Tibial nerve (tissue), 4 donors: ENCODE measurements around the gene IRF8. TPM values are rescaled to one million over a fixed set of nuclear protein-coding genes. Genes with fewer than 3 reads are reported as not detected.

ENCODE experiments used
- DNase-seq, 2 donors: peaks; one replicate each; pipeline ENCODE4 v3.0.0-alpha.2; 2019; ENCODE audit warnings: low spot score in 2 of 2
- H3K27ac ChIP-seq, 4 donors: fragments of 200-600 bp; sonication (generic) in 3 of 4; one replicate each; pipeline ENCODE4 v1.5.1; 2017 to 2019; ENCODE audit warnings: mild to moderate bottlenecking in 1 of 4
- H3K27me3 ChIP-seq, 2 donors: fragments of 200-600 bp; sonication (generic) in 1 of 2; one replicate each; pipeline versions ENCODE4 v1.5.1 to v1.6.0; 2017 to 2019
- H3K36me3 ChIP-seq, 3 donors: fragments of 200-600 bp; sonication (generic); one replicate each; pipeline ENCODE4 v1.5.1; 2018 to 2019
- H3K4me1 ChIP-seq, 4 donors: fragments of 200-600 bp; sonication (generic) in 3 of 4; one replicate each; pipeline ENCODE4 v1.5.1; 2017 to 2019
- H3K4me3 ChIP-seq, 4 donors: fragments of 200-600 bp; sonication (generic) in 3 of 4; one replicate each; pipeline ENCODE4 v1.5.1; 2017 to 2019; ENCODE audit warnings: mild to moderate bottlenecking in 1 of 4, moderate library complexity in 1 of 4
- H3K9me3 ChIP-seq, 4 donors: fragments of 200-600 bp; sonication (generic) in 3 of 4; one replicate each; pipeline ENCODE4 v1.5.1; 2017 to 2019
- EP300 ChIP-seq, 2 donors: sonication (generic); formaldehyde crosslinking; IDR thresholded peaks; one replicate each; pipeline ENCODE4 v1.6.1; 2017; ENCODE audit warnings: antibody characterized with exemption in 2 of 2, mild to moderate bottlenecking in 1 of 2
- POLR2A ChIP-seq, 2 donors: fragments of 450-650 bp; IDR thresholded peaks; one replicate each; pipeline ENCODE4 v1.6.1; 2017; ENCODE audit warnings: antibody characterized with exemption in 2 of 2, mild to moderate bottlenecking in 2 of 2, moderate library complexity in 2 of 2
- WGBS, 2 donors: methylation state at CpG; one replicate each; pipeline ENCODE4 v1.1.5; 2018; 5-methylcytosine and 5-hydroxymethylcytosine counted together
- total RNA-seq, 4 donors: library from RNA; depleted of rRNA; stranded (reverse); fragments of >200 nt; gene quantifications; one replicate each; pipeline ENCODE4 v1.1.0, GENCODE V29; 2016
- TF ChIP-seq, protein P1 (sequence below), 5 experiments: fragments of 200-600 bp in 3 of 5; fragments of 450-650 bp in 2 of 5; sonication (generic) in 3 of 5; IDR thresholded peaks; one replicate each; pipeline ENCODE4 v1.5.1; 2016 to 2019; ENCODE audit warnings: antibody characterized with exemption in 5 of 5, mild to moderate bottlenecking in 3 of 5, moderate library complexity in 2 of 5

Gene IRF8
- total RNA-seq, 4 donors from 2014 or later, result 20.5 to 30.3 (median 22.7) TPM

DNA sequence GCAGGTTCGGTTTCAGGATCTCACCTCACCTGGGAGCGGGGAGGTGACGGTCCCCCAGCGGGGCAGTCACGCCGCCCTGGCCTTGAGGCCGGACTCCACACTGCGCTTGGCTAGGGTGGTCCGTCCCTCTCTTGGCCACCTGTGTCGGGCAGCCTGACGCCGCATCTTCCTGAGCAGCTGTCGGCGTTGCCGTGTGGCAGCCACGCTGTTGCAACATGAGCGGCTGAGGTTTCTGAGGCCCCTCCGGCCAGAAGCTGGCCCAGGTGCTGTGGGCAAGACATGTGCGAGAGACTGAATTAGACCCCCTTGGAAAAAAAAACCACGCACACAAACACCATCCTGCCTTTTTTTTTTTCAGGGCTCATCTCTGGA, 49.2 kb downstream of the IRF8 start:
- TF ChIP-seq EP300 (IDR thresholded peaks at IDR 0.05), result no peak
- no peak for TF ChIP-seq POLR2A (IDR thresholded peaks at IDR 0.05)
- TF ChIP-seq, protein P1, sequence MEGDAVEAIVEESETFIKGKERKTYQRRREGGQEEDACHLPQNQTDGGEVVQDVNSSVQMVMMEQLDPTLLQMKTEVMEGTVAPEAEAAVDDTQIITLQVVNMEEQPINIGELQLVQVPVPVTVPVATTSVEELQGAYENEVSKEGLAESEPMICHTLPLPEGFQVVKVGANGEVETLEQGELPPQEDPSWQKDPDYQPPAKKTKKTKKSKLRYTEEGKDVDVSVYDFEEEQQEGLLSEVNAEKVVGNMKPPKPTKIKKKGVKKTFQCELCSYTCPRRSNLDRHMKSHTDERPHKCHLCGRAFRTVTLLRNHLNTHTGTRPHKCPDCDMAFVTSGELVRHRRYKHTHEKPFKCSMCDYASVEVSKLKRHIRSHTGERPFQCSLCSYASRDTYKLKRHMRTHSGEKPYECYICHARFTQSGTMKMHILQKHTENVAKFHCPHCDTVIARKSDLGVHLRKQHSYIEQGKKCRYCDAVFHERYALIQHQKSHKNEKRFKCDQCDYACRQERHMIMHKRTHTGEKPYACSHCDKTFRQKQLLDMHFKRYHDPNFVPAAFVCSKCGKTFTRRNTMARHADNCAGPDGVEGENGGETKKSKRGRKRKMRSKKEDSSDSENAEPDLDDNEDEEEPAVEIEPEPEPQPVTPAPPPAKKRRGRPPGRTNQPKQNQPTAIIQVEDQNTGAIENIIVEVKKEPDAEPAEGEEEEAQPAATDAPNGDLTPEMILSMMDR (IDR thresholded peaks at IDR 0.05), result no peak
- H3K27ac ChIP-seq, result no peak overlapping the region
- no peaks in the 10 kb centered on the region for H3K36me3 ChIP-seq
- H3K9me3 ChIP-seq, result no peaks in the 10 kb centered on the region
- DNase-seq, result no peak
- no peaks in the 10 kb centered on the region for H3K27me3 ChIP-seq
- H3K4me1 ChIP-seq, result peaks cover 0 to 2% (median 0%) of the 10 kb centered on the region in 4 donors
- WGBS, 2 donors, result 89 to 92% methylated on average over 20 of the region's 20 CpGs
- H3K4me3 ChIP-seq, result peak overlapping the region in 2 of 4 donors; percentile 27 to 32

DNA sequence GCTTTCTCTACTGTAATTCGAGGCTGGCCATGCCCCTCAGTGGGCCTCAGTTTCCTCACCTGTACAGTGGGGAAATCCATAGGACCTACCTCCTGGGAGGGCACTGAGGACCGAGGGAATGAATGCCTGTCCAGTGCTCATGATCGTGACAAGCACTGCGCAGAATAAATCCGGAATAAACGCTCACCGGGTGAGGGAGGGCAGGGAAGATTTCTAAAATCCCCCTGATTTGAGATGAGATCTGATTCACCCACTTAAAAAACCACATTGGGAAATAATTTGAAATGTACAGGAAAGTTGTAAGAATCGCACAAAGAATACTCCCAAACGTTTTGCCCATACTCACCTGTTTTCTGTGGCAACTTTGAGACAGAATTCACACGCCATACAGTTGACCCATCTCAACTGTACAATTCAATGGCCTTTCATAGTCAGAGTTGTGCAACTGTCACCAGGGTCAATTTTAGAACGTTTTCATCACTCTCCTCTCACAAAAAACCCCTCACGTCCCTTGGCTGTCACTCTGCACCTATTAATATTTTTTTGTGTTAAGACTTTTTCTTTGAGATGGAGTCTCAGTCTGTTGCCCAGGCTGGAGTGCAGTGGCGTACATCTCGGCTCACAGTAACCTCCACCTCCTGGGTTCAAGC, 49.8 kb downstream of the IRF8 start:
- no peak overlapping the region for H3K27ac ChIP-seq
- TF ChIP-seq, protein P1 (IDR thresholded peaks at IDR 0.05), result no peak
- TF ChIP-seq EP300 (IDR thresholded peaks at IDR 0.05), result no peak
- no peak for TF ChIP-seq POLR2A (IDR thresholded peaks at IDR 0.05)
- H3K4me3 ChIP-seq, result no peak overlapping the region
- WGBS, 2 donors, result 76 to 82% methylated on average over 14 of the region's 14 CpGs
- no peaks in the 10 kb centered on the region for H3K9me3 ChIP-seq
- DNase-seq, result no peak
- no peaks in the 10 kb centered on the region for H3K27me3 ChIP-seq
- H3K36me3 ChIP-seq, result no peaks in the 10 kb centered on the region
- peaks cover 0 to 2% (median 0%) of the 10 kb centered on the region in 4 donors for H3K4me1 ChIP-seq

DNA sequence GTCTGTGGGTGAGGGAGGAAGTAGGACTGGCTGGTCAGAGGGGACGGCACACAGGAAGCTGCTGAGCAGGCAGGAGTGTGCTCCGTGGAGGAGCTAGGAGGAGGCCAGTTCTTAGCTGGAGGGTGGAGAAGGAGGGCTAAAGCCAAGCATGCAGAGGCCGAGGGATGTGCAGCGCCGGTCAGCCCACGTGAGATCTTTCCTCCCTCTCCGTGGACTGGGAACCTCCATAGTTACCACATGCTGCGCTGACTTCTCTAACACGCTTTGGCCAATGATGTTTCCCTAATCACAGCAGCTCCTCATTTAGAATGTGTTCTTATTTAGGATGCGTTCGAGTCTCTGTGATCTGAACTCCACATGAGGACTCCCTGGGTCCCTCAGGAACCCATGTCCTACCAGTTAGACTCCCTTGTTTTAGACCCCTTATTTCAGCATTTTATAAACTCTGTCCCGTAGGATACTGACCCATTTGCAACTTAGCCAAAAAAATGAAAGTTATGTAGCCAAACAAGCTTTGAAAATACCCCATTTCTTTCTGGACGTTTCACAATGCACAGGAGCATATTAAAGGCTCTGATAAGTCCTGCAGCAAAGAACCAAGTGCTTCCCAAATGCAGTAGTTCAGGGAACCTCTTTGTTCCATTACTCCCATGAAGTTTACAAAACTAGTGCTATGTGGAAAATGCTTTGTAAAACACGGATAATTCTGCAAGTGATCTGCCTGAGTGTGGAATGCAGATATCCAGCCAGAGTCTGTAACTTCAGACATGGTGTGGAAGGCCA, 51.4 kb downstream of the IRF8 start:
- Histone ChIP-seq H3K27me3 (no peaks in the 10 kb centered on the region), H3K4me1 (peaks cover 0 to 2% (median 0%) of the 10 kb centered on the region in 4 donors), H3K27ac (no peak overlapping the region), H3K36me3 (no peaks in the 10 kb centered on the region), H3K4me3 (no peak overlapping the region), H3K9me3 (no peaks in the 10 kb centered on the region)
- TF ChIP-seq EP300 (IDR thresholded peaks at IDR 0.05), result no peak
- TF ChIP-seq POLR2A (IDR thresholded peaks at IDR 0.05), result no peak
- TF ChIP-seq, protein P1 (IDR thresholded peaks at IDR 0.05), result no peak
- no peak for DNase-seq
- WGBS, 2 donors, result 42 to 58% methylated on average over 14 of the region's 14 CpGs

DNA sequence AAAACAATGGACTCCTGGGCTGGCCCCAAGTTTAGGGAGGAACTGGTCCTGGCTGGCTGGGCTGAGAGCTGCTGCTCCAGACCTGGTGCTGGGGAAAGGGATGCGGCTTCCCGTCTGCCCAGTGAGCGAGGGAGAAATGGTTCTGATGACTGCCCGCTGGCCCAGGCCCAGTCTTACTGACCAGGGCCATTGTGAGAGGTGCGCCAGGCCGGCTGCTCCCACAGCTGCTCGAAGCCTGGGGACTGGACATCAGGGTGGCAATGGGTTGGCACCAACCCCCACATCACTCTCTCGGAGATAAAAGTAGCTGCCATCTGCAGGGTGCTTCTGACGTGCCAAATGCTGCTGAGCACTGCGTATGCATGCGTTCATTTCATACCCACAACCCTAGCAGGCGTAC, 53.2 kb downstream of the IRF8 start:
- Histone ChIP-seq H3K27me3 (no peaks in the 10 kb centered on the region), H3K36me3 (no peaks in the 10 kb centered on the region), H3K4me3 (no peak overlapping the region), H3K27ac (no peak overlapping the region), H3K4me1 (peaks cover 0 to 2% (median 0%) of the 10 kb centered on the region in 4 donors), H3K9me3 (no peaks in the 10 kb centered on the region)
- 89 to 92% methylated on average over 10 to 12 of the region's 12 CpGs for WGBS, 2 donors
- TF ChIP-seq EP300 (IDR thresholded peaks at IDR 0.05) (no peak), POLR2A (IDR thresholded peaks at IDR 0.05) (no peak)
- TF ChIP-seq, protein P1 (IDR thresholded peaks at IDR 0.05), result no peak
- no peak for DNase-seq

DNA sequence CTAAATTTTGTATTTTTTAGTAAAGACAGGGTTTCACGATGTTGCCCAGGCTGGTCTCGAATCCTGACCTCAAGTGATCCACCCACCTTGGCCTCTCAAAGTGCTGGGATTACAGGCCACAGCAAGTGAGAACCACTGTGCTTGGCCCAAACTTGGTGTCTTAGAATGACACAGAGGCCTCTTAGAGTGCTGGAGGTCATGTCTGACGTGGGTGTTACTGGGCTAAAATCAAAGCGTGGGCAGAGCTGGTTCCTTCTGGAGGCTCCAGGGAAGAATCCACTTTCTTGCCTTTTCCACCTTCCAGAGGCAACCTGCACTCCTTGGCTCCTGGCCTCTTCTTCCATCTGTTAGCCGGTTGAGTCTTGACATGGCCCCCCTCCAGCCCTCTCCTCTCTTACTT, 53.8 kb downstream of the IRF8 start:
- TF ChIP-seq EP300 (IDR thresholded peaks at IDR 0.05) (no peak), POLR2A (IDR thresholded peaks at IDR 0.05) (no peak)
- TF ChIP-seq, protein P1 (IDR thresholded peaks at IDR 0.05), result no peak
- 91 to 94% methylated on average over 5 of the region's 5 CpGs for WGBS, 2 donors
- Histone ChIP-seq H3K27ac (no peak overlapping the region), H3K4me1 (peaks cover 0 to 2% (median 0%) of the 10 kb centered on the region in 4 donors), H3K4me3 (no peak overlapping the region), H3K9me3 (no peaks in the 10 kb centered on the region), H3K36me3 (no peaks in the 10 kb centered on the region), H3K27me3 (no peaks in the 10 kb centered on the region)
- DNase-seq, result no peak
